SH-SY5Y (cell line): ENCODE data around the gene CRYGS.

Experiments used
- GATA2 ChIP-seq: IDR thresholded peaks from 2 replicates; pipeline ENCODE4 v1.6.1; 2011; ENCODE audit warnings: mild to moderate bottlenecking, low read depth, low read length
- GATA3 ChIP-seq: IDR thresholded peaks from 2 replicates; pipeline ENCODE4 v1.6.1; 2011; ENCODE audit warnings: low read depth, mild to moderate bottlenecking, low read length, moderate library complexity

- no peak for TF ChIP-seq GATA2
- no peak for TF ChIP-seq GATA3
Measured at GRCh38 chr3:186564586-186564985, 20.4 kb upstream of the CRYGS start.
